T-helper 22 cell (primary cell): Measurements from ENCODE around the gene THBS2.
"Not testable (repeated sequence)": the region's sequence is repeated elsewhere in the genome, so short reads cannot be mapped to it uniquely, and the experiment has no call there.

ENCODE experiments used
- DNase-seq: peaks from one replicate; pipeline ENCODE4 v3.0.0-alpha.2; 2020; ENCODE audit warnings: low read depth

Gene THBS2

GRCh38 chr6:169183233-169183632 is 70.4 kb downstream of the THBS2 start:
- DNase-seq: no peak

- not testable (repeated sequence) for DNase-seq
Observed at GRCh38 chr6:169179831-169180230, 73.8 kb downstream of the THBS2 start.

GRCh38 chr6:169177516-169178166 is 76.0 kb downstream of the THBS2 start:
- no peak for DNase-seq

- DNase-seq: no peak
Observed at GRCh38 chr6:169176361-169176991, 77.2 kb downstream of the THBS2 start.

GRCh38 chr6:169175360-169175887 is 78.2 kb downstream of the THBS2 start:
- no peak for DNase-seq

- DNase-seq: no peak
Observed at GRCh38 chr6:169174516-169175359, 78.9 kb downstream of the THBS2 start.

- no peak for DNase-seq
Observed at GRCh38 chr6:169173532-169174268, 79.9 kb downstream of the THBS2 start.

GRCh38 chr6:169172946-169173345 is 80.7 kb downstream of the THBS2 start:
- DNase-seq: no peak

GRCh38 chr6:169172456-169172855 is 81.2 kb downstream of the THBS2 start:
- no peak for DNase-seq

GRCh38 chr6:169171951-169172350 is 81.7 kb downstream of the THBS2 start:
- DNase-seq: no peak

GRCh38 chr6:169171016-169171415 is 82.6 kb downstream of the THBS2 start:
- no peak for DNase-seq

- DNase-seq: no peak
Observed at GRCh38 chr6:169170583-169170955, 83.1 kb downstream of the THBS2 start.

- no peak for DNase-seq
Observed at GRCh38 chr6:169169941-169170582, 83.6 kb downstream of the THBS2 start.

GRCh38 chr6:169169375-169169774 is 84.3 kb downstream of the THBS2 start:
- DNase-seq: no peak

- DNase-seq: no peak
Observed at GRCh38 chr6:169168706-169169105, 84.9 kb downstream of the THBS2 start.

GRCh38 chr6:169168302-169168630 is 85.4 kb downstream of the THBS2 start:
- DNase-seq: no peak

GRCh38 chr6:169167581-169168301 is 85.9 kb downstream of the THBS2 start:
- no peak for DNase-seq

- DNase-seq: no peak
Observed at GRCh38 chr6:169166896-169167580, 86.6 kb downstream of the THBS2 start.
